MM.1S (cell line): ENCODE measurements around the gene OR4D9.

ENCODE experiments used
- DNase-seq: peaks from one replicate; pipeline ENCODE4 v3.0.0-alpha.2; 2015
- H2AFZ ChIP-seq: fragments of 300-600 bp; sonication (generic); 2 replicates; pipeline ENCODE4 v1.6.0; 2016; ENCODE audit warnings: antibody characterized with exemption, low read length
- H3F3A ChIP-seq: fragments of 300-600 bp; sonication (generic); 2 replicates; pipeline ENCODE4 v1.6.1; 2016; ENCODE audit warnings: mild to moderate bottlenecking, antibody characterized with exemption, low read length, moderate library complexity, mixed read lengths; ENCODE audit not compliant: insufficient read depth
- H3K27ac ChIP-seq: fragments of 300-600 bp; sonication (generic); 2 replicates; pipeline ENCODE4 v1.5.1; 2016; ENCODE audit warnings: mild to moderate bottlenecking, low read length
- H3K27me3 ChIP-seq: fragments of 300-600 bp; sonication (generic); replicated peaks from 2 replicates; pipeline ENCODE4 v1.6.0; 2016; ENCODE audit warnings: low read length; ENCODE audit not compliant: insufficient read depth
- H3K36me3 ChIP-seq: fragments of 300-600 bp; sonication (generic); replicated peaks from 2 replicates; pipeline ENCODE4 v1.6.1; 2016; ENCODE audit warnings: mild to moderate bottlenecking, low read length, mixed read lengths; ENCODE audit not compliant: insufficient read depth
- H3K4me1 ChIP-seq: fragments of 300-600 bp; sonication (generic); 2 replicates; pipeline ENCODE4 v1.6.1; 2016; ENCODE audit warnings: low read length, mixed read lengths
- H3K4me2 ChIP-seq: fragments of 300-600 bp; sonication (generic); 2 replicates; pipeline ENCODE4 v1.6.0; 2016; ENCODE audit warnings: low read depth, low read length
- H3K4me3 ChIP-seq: fragments of 300-600 bp; sonication (generic); 2 replicates; pipeline ENCODE4 v1.5.1; 2016; ENCODE audit warnings: low read length, mixed read lengths
- H3K79me2 ChIP-seq: fragments of 300-600 bp; sonication (generic); 2 replicates; pipeline ENCODE4 v1.6.1; 2016; ENCODE audit warnings: mixed run types, low read length, mixed read lengths
- H3K9ac ChIP-seq: fragments of 300-600 bp; sonication (generic); 2 replicates; pipeline ENCODE4 v1.6.1; 2016; ENCODE audit warnings: low read length, mixed read lengths
- H3K9me2 ChIP-seq: fragments of 300-600 bp; sonication (generic); replicated peaks from 2 replicates; pipeline ENCODE4 v1.6.1; 2016; ENCODE audit warnings: mild to moderate bottlenecking, low read length, mixed read lengths; ENCODE audit not compliant: insufficient read depth
- H3K9me3 ChIP-seq: fragments of 300-600 bp; sonication (generic); replicated peaks from 2 replicates; pipeline ENCODE4 v1.6.1; 2016; ENCODE audit warnings: mild to moderate bottlenecking, low read length, mixed read lengths; ENCODE audit not compliant: insufficient read depth
- H4K20me1 ChIP-seq: fragments of 300-600 bp; sonication (generic); 2 replicates; pipeline ENCODE4 v1.6.1; 2016; ENCODE audit warnings: mild to moderate bottlenecking, low read length, moderate library complexity, mixed read lengths; ENCODE audit not compliant: insufficient read depth
- CTCF ChIP-seq: fragments of 300-600 bp; sonication (generic); IDR thresholded peaks from 2 replicates; pipeline ENCODE4 v1.5.1; 2016; ENCODE audit warnings: antibody characterized with exemption, low read length, mixed read lengths
- EZH2 ChIP-seq: fragments of 300-600 bp; sonication (generic); optimal IDR thresholded peaks from 2 replicates; pipeline ENCODE3; 2017; ENCODE audit warnings: low read depth, mild to moderate bottlenecking, antibody characterized with exemption, low read length, mixed read lengths
- EZH2phosphoT487 ChIP-seq: fragments of 300-600 bp; sonication (generic); IDR thresholded peaks from 2 replicates; pipeline ENCODE4 v1.6.1; 2018; ENCODE audit warnings: antibody characterized with exemption, low read length

Gene OR4D9

GRCh38 chr11:59550842-59551658, 39.7 kb downstream of the OR4D9 start:
- TF ChIP-seq EZH2phosphoT487 (no peak), EZH2 (no peak), CTCF (no peak)
- H3K4me3 ChIP-seq: peak overlapping the region; percentile 52
- no peaks in the 10 kb centered on the region for H4K20me1 ChIP-seq
- peak overlapping the region; percentile 68 for H3K27ac ChIP-seq
- H3K79me2 ChIP-seq: no peaks in the 10 kb centered on the region
- peak overlapping the region; percentile 79 for H2AFZ ChIP-seq
- peaks cover 14% of the 10 kb centered on the region for H3K27me3 ChIP-seq
- no peaks in the 10 kb centered on the region for H3K36me3 ChIP-seq
- peak overlapping the region; percentile 52 for H3K9ac ChIP-seq
- peaks cover 38% of the 10 kb centered on the region for H3F3A ChIP-seq
- peak overlapping the region; percentile 52 for H3K4me2 ChIP-seq
- H3K4me1 ChIP-seq: peaks cover 12% of the 10 kb centered on the region
- H3K9me2 ChIP-seq: no peaks in the 10 kb centered on the region
- no peaks in the 10 kb centered on the region for H3K9me3 ChIP-seq
- peak; percentile 85 for DNase-seq

GRCh38 chr11:59551659-59552521, 40.6 kb downstream of the OR4D9 start:
- H3K9ac ChIP-seq: no peak overlapping the region
- TF ChIP-seq CTCF: no peak
- no peak for TF ChIP-seq EZH2
- no peak for TF ChIP-seq EZH2phosphoT487
- peak overlapping the region; percentile 52 for H3K4me2 ChIP-seq
- peaks cover 16% of the 10 kb centered on the region for H3K27me3 ChIP-seq
- peak overlapping the region; percentile 52; the same call in 1 of the 2 replicates for H3K4me3 ChIP-seq
- no peaks in the 10 kb centered on the region for H3K79me2 ChIP-seq
- H3K9me2 ChIP-seq: no peaks in the 10 kb centered on the region
- H2AFZ ChIP-seq: no peak overlapping the region
- H3K9me3 ChIP-seq: no peaks in the 10 kb centered on the region
- H3K27ac ChIP-seq: no peak overlapping the region
- H3K4me1 ChIP-seq: peaks cover 16% of the 10 kb centered on the region
- H4K20me1 ChIP-seq: no peaks in the 10 kb centered on the region
- DNase-seq: no peak
- peaks cover 46% of the 10 kb centered on the region for H3F3A ChIP-seq
- H3K36me3 ChIP-seq: no peaks in the 10 kb centered on the region

- Histone ChIP-seq H3K9me3 (no peaks in the 10 kb centered on the region), H3K9me2 (no peaks in the 10 kb centered on the region), H3K79me2 (no peaks in the 10 kb centered on the region), H2AFZ (no peak overlapping the region), H3K4me1 (peaks cover 20% of the 10 kb centered on the region), H3K27ac (no peak overlapping the region), H3K27me3 (peaks cover 16% of the 10 kb centered on the region), H3K36me3 (no peaks in the 10 kb centered on the region), H3K4me3 (no peak overlapping the region), H3K9ac (no peak overlapping the region), H3F3A (peaks cover 54% of the 10 kb centered on the region), H3K4me2 (no peak overlapping the region), H4K20me1 (no peaks in the 10 kb centered on the region)
- no peak for TF ChIP-seq EZH2phosphoT487
- TF ChIP-seq EZH2: no peak
- no peak for TF ChIP-seq CTCF
- no peak for DNase-seq
These were observed 41.5 kb downstream of the OR4D9 start for GRCh38 chr11:59552844-59553243.
